NCI-H69 (cell line): ENCODE measurements around the gene LINC00632.
"Not testable (repeated sequence)": the region's sequence is repeated elsewhere in the genome, so short reads cannot be mapped to it uniquely, and the experiment has no call there.

Experiments used
- DNase-seq: peaks from one replicate; lab custom pipeline; 2025; lab: John Stamatoyannopoulos, UW

Gene LINC00632

DNA sequence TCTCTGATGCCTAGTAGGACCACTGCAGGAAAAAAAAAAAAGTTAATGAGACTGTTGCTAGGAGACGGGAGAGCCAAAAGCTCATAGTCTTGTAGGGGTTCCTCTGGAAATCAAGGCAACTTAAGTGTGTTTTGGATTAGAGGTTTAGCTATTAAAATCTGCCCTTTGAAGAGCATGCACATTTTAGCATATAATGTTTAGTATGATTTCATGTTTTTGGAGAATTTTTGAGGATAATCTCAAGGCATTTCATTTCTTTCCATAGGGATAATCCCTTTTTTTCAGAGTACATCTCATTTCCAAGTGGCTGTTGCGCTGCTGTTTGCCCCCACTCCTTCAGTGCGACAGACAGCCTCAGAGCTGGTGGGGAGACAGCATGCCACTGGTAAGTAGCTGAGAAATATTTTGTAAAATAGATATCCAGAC is at the start of gene LINC00632:
Gene LINC00632, plus strand, starts transcription at position 339 of the 426 bp plus-strand sequence.
- DNase-seq: peak; percentile 76

DNA sequence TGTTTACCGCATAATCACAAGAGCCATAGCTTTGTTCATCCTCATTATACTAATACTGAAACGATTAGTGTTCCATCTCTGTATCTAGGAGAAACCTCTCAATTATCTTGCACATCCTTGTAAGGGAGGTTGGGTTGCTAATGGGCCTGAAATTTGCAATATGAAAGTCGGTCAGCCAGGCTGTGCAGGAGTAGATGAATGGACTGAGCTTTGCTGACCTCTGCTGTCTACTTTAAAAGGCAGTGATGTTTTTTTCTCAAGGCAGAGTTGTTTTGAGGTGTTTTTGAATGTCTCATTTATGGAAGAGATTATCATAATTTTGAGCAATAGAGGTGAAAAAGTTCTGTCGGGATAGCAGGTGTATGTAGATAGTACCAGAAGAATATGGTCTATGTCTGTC is 47.9 kb upstream of the LINC00632 start:
- DNase-seq: peak; percentile 57

DNA sequence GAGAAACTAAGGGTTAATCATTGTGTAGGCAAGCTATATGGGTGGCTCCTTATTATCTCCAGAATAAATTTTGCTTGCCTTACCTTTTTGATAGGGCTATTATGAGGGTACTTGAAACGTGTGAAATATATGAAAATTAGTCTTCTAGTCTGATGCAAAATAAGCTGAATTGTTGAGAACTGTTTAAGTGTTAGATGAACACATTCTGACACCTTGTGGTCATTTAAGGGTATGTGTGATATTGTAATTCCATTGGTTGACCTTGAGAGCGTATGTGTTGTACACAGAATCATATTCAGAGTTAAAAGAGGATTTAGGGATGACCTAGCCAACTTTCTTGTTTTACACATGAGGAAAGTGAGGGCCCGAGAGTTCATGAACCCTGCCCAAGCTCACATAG is 44.6 kb upstream of the LINC00632 start:
- DNase-seq: peak; percentile 52

DNA sequence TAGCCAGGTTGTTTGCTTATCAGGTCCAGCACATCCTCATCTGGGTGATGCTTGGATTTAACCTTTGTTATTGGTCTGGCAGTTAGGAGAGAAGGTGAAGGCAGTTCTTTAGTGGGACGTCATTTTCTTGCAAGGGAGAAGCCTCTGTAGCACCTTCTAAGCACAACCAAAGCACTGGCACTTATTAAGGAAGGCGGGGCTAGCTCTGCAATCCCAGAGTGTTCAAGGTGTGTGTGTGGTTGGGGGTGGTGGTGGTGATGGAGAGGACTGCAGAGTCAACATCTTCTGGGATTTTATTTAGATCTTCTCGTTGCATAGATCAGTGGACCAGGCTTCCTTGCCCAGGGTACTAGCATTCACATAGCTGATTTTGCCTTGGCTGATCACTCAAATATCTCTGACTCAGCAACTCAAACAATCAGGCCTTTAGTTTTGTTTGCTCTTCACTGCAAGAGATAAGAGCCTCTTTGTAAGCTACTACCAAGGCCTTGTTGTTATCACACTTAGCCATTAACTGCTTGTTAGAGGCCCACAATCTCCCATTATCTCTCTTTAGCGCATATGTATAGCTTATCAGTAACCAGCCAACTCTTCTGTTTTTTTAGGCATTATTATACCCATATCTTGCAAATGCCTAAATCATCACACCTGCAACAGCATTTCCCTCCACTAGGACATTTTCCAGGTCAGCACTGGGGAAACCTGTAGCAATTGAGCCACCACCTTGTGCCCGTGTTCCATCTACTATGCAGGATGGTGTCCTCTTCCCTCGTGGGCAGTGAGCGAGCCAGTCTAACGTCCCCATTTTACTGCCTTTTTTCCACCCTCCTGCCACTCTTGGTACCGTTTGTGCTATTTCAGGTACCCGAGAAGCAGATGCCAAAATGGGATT is 36.5 kb upstream of the LINC00632 start:
- DNase-seq: peak; percentile 3

DNA sequence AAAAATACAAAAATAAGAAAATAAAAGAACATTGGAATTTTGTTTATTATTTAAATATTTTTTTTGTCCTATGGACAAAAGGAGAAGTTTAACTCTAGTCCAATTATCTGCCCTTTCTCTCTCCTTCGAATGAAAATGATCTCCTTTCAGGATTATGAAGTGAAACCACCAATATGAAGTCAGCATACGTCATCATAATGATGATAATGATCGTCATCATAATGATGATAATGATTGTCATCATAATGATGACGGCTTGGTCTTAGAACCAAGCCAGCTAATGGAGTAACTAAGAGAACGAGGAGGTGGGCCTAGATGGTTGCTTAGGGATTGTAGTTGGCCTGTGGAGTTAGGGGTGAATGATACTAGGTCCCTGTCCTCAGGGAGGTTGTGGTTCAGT is 21.9 kb upstream of the LINC00632 start:
- no peak for DNase-seq

DNA sequence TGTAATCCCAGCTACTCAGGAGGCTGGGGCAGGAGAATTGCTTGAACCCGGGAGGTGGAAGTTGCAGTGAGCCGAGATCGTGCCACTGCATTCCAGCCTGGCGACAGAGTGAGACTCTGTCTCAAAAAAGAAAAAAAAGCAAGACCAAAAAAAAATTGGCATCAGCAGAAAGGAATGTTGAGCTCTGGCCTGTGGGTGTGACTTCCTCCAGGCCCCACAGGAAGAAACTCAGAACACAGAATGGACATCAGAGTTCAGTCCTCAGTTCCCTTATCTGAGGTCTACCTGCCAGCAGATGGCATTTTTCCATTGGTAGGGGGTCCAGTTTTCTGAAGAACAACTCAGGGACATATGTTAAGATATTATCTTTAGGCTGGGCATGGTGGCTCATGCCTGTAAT is 18.0 kb upstream of the LINC00632 start:
- not testable (repeated sequence) for DNase-seq

DNA sequence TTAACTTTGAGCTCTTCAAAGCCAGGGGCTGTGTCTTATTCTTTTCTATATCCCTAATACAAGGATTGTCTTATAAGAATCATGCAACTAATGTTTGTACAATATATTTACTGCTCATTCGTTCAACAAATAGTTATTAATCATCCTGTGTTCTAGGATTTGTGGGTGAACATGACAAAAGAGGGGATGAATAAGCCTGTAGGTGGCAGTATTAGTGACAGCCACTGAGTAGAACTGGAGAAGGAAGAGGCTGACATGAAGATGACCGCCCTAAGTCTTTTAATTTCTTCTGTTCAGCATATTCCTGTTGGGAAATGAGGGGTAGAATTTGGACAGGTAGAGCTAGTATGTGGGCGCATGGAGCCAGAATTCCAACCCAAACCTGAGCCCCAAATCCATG is 11.9 kb upstream of the LINC00632 start:
- no peak for DNase-seq

DNA sequence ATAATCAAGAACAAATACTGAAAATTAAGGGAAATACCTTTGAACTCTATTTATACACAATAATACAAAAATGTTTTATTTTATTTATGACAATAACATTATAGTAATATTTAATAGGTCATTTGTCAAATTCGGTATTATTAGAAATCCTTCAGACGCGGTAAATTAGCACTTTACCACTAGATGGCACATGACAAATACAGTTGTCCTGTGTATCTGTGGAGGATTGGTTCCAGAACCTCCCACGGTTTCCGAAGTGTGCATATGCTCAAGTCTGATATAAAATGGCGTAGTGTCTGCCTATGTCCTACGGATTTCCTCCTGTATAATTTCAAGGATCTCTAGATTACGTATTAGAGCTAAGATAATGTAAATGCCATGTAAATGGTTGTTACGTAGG is 8.1 kb upstream of the LINC00632 start:
- DNase-seq: peak; percentile 62

DNA sequence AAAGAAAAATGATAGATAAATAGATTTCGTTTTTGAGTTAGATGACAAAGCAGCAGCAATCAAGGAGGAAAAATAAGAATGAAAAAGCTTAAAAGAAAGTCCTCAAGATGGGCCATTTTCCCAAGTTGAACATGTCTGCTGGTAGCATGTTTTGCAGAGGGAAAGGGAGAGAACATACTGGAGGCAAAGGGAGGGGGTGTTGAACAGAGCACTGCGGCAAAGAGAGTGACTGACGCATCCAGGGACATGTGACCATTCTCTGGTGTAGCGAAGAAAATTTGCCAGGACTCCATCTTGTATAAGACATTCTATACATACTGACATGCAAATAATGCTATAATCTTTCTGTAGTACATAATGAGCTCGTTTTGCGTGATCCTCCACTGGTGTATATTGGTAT is 1.2 kb downstream of the LINC00632 start:
- peak; percentile 89 for DNase-seq

DNA sequence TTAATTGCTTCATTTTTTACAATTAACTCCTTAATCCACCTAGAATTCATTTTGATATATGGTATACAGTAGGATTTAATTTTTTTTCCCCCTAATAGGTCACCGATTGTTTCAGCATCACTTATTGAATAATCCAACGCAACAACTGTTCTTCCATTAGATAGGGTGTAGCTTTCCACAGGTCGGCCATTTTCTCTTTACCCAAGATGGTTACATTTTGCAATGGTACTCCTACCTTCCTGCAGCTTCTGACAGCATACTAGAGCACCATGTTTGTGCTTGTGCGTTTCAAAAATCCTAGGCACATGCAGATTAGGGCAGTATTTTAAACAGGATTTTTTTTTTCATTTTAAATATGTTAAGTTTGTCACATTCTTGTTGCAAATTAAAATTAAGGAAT is 2.3 kb downstream of the LINC00632 start:
- DNase-seq: peak; percentile 68

DNA sequence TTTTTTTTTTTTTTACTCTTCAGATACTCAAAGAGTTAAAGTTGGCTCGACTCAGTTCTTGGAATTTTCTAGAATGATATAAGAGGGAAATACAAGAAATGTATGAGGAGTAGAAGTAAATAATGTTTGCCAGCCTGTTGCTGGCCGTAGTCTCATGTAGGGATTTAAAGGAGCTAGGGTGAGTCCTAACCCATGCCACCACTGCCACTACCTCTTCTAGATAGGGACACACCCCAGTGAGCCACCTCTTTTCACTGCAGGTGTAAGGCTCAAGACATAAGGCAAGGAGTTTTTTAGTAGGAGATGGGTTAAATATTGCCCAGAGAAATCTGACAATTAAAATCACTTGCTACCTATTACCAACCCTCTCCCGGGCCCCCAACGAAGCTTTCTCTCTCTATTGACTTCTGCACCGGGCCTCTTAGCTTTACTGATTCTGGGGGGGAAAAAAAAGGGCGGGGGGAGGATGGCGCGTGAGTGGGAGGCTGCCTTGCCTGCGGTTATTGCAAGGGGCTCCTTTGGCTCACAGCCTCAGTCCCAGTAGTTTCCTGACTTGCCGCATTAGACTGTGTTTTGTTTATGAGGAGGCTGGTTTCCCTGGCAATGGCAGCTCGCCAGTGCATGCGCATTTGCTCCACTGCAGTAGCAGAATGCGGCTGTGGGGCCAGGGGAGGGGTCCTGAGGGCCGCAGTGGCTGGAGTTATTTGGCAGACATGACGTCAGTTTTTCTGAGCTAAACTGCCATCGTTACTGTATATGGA is 3.0 kb downstream of the LINC00632 start:
- peak; percentile 83 for DNase-seq

DNA sequence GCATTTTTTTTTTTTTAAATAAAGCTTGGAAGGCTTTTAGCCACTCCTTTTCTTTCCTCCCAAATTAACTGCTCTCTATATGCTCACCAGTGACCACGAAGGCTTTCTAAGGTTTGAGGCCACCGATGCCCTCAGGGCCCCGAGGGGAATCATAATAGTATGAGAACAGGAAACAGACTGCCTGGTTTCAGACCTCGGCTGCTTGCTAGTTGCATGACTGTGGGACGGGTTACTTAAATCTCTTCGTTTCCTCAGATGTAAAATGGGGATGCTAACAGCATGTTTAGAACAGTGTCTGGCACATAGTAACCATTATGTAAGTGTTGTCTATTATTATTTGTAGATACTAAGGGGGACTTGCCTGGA is 3.6 kb downstream of the LINC00632 start:
- DNase-seq: no peak

DNA sequence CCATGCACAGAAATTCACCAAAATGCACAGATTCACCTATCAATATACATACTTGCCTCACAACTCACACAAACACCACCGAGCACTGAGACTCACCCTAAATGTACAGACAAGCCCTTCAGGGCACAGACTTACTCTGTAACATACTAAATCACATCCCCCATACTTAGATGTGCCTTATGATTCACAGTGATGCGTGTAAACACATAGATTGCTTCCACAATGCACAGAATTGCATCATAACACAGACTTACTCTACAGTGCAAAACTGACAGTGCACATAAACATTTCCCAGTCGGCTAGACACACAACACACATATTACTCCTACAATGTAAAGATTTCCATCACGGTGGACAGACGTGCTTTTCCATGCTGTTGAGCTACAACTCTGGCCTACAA is 6.2 kb downstream of the LINC00632 start:
- no peak for DNase-seq

DNA sequence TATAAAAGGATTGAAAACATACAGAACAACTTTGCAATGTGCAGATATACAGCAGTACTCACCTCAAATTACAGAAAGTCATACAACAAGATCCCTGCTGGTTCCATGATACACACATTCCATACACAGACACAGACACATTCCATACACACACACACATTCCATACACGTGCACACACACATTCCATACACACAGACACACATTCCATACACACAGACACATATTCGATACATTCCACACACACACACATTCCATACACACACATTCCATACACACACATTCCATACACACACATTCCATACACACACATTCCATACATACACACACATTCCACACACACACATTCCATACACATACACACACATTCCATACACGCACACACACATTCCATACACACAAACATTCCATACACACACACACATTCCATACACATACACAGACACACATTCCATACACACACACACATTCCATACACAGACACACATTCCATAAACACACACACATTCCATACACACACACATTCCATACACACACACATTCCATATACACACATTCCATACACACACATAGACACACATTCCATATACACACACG is 13.7 kb downstream of the LINC00632 start:
- no peak for DNase-seq

DNA sequence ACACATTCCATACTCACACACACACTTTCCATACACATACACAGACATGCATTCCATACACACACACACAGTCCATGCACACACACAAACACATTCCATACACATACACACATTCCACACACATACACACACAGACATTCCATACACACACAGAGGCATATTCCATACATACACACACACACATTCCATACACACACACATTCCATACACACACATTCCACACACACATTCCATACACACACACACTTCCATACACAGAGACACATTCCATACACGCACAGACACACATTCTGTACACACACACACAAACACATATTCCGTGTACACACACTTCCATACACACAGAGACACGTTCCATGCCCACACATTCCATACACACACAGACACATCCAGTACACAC is 14.8 kb downstream of the LINC00632 start:
- no peak for DNase-seq

DNA sequence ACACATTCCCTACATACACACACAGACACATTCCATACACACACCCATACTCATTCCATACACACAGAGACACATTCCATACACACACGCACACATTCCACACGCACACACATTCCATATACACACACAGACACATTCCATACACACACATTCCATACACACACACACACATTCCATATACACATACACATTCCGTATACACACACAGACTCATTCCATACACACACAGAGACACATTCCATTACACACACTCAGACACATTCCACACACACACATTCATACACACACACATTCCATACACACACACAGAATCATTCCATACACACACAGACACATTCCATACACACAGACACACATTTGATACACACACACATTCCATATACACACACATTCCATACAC is 15.2 kb downstream of the LINC00632 start:
- DNase-seq: no peak

DNA sequence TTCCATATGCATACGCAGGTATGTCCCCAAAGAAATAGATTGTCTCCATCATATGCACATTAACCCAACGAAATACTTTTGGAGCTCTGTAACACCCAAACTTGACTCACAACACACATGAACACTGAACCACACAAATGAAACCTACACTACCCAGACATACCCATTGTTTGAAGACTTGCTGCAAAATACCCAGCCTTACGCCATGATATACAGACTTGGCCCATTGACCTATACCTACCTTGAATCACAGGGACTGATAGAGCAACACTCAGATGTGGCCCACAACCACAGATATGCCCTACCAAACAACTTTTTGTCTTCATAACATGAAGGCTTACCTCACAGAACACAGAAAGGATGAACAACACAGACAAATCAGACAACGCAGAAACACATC is 15.9 kb downstream of the LINC00632 start:
- no peak for DNase-seq

DNA sequence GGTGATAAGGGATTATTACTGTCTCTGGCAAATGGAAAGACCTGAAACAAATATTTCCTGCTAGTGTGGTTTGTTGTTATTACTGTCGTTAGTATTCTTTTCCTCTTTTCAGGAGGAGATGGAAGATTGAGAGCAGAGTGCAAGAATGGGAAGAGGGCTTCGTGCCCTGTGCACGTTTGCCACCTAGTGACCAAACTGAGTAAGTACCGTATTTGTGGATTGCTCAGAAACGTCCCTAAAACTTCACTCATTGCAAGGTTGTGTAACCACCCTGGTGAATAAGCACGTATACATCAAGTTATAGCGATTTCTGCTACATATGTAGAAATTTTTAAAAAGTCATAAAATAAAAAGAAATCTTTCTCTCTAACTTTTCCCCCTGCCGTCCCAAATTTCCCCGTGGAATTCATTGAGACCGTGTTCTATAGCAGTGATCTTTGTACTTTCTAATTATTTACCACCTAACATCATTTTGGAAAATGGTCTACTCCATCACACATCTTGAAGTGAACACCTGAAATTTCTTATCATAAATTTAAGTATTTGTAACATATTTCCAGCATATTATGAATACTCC is 24.3 kb downstream of the LINC00632 start:
- DNase-seq: peak; percentile 48

DNA sequence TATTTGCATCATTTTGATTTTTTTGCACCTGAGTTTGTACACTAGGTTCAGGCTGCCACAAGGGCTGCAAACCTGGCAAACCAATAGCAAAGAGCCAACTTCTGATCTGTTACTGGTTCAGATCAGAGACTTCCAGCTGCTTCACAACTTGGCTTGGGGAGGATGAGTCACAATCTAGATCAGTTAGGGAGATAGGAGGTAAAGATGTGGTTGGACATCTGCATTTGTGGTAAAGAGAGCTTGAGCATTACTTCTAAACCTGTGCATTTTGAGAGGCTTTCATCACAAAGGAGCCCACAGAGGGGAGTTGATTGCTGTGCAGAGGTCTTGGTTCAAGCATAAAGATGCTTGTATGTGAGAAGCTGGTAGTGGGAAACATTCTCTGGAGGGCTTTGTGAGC is 34.5 kb downstream of the LINC00632 start:
- no peak for DNase-seq

DNA sequence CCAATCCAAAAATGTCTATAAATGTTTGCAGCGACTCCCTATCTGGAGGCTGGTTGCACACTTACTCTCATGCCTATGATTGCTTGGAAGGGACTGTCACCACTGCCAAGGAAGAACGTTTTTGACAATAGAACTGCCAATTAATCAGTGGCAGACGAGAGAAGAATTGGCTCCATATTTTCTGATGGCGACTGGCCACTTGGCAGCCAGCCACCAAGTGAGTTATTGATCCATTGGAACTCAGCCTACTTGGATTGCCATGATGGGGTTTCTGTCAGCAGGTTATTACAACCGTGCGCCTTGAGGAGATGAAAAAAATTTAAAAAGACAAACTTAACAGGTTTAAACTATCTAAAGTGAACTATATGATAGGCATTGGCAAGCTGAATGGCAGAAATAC is 47.4 kb downstream of the LINC00632 start:
- no peak for DNase-seq

DNA sequence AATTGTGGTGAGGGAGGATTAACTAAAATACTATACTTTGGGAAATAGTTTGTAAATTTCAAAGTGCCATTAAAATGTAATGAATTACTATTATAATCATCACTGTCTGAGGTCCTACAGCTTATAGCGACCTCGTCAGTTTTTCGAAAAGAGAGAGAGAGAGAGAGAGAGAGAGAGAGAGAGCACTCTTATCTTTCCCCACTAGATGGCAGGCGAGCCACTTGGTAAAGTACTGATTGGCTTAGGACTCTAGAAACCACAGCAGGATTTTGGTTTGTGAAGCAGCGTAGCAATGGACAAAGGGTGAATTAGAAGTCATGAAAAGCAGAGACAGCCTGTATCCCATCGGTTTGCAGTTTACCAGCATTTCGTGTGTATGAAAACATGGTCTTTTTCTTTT is 52.5 kb downstream of the LINC00632 start:
- DNase-seq: peak; percentile 61

DNA sequence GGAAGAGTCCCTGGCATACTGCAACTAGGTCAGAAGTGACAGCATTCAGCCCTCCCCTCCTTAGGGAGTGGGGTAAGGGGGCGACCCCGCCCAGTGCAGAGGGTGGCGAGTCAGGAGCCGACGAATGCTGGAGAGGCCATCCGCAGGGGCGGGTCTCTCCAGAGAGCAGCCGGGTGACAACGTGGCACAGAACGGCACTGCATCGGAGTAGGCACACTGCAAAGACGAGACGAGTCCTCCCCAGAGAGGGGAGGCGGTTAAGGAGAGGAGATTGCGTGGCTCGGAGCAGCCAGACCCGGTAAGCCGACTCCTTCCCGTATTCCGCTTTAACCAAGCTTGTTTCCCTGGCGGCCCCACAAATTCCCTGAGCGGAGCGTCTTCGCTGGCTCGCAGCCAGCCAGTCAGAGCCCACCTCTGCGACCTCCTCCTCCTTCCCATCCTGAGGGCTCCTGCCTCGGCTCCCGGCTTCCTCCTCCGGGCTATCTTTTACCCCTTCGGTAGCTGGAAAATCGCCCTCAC is 54.9 kb downstream of the LINC00632 start:
- DNase-seq: peak; percentile 74
